Measurements from ENCODE around the gene FGFR3.

The FGFR3 gene

DNA sequence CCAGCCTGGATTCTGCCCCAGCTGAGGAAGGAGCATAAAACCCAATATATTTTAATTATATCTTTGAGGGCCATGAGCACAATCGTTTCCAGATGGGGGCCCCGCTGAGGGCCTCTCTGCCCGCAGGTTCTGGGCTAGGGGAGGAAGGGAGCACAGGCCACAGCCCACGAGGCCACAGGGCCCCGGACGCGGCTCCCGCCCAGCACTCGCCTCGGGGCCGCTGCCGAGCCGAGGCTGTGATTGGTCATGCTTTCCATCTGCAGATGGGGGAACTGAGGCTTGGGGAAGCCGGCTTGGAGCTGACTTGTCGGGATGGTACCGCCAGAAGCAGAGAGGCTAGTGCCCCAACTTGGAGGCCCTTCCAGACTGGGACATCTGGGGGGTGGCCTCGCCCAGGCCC lies 37.8 kb upstream of the FGFR3 start:
- DNase-seq (ENCODE audit: low read depth): no peak
- TF ChIP-seq, protein P1, sequence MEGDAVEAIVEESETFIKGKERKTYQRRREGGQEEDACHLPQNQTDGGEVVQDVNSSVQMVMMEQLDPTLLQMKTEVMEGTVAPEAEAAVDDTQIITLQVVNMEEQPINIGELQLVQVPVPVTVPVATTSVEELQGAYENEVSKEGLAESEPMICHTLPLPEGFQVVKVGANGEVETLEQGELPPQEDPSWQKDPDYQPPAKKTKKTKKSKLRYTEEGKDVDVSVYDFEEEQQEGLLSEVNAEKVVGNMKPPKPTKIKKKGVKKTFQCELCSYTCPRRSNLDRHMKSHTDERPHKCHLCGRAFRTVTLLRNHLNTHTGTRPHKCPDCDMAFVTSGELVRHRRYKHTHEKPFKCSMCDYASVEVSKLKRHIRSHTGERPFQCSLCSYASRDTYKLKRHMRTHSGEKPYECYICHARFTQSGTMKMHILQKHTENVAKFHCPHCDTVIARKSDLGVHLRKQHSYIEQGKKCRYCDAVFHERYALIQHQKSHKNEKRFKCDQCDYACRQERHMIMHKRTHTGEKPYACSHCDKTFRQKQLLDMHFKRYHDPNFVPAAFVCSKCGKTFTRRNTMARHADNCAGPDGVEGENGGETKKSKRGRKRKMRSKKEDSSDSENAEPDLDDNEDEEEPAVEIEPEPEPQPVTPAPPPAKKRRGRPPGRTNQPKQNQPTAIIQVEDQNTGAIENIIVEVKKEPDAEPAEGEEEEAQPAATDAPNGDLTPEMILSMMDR (conservative IDR thresholded peaks at IDR 0.05; ENCODE audit: low read depth, low read length): no peak
- no peak overlapping the region for H3K4me3 ChIP-seq (ENCODE audit: low read length)

DNA sequence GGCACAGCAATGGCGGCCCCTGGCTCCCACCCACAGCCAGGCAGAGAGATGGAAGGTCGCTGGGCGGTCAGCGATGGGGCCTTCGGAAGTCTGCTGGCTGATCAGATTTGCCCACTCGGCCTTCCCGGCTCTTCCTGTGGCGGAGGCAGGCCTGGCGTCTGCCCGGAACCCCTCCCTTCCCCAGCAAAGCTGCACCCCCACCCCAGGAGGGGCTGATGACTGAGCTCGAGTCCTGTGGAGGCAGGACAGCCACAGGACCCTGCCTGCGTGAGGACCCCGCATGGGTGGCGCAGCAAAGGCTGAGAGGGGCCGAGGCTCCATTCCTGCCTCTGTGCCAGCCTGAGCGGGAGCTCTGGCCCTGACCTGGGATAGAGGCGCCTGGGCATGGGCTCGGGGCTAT lies 37.0 kb upstream of the FGFR3 start:
- DNase-seq (ENCODE audit: low read depth): no peak
- no peak overlapping the region for H3K4me3 ChIP-seq (ENCODE audit: low read length)
- TF ChIP-seq, protein P1 (conservative IDR thresholded peaks at IDR 0.05; ENCODE audit: low read depth, low read length): no peak

DNA sequence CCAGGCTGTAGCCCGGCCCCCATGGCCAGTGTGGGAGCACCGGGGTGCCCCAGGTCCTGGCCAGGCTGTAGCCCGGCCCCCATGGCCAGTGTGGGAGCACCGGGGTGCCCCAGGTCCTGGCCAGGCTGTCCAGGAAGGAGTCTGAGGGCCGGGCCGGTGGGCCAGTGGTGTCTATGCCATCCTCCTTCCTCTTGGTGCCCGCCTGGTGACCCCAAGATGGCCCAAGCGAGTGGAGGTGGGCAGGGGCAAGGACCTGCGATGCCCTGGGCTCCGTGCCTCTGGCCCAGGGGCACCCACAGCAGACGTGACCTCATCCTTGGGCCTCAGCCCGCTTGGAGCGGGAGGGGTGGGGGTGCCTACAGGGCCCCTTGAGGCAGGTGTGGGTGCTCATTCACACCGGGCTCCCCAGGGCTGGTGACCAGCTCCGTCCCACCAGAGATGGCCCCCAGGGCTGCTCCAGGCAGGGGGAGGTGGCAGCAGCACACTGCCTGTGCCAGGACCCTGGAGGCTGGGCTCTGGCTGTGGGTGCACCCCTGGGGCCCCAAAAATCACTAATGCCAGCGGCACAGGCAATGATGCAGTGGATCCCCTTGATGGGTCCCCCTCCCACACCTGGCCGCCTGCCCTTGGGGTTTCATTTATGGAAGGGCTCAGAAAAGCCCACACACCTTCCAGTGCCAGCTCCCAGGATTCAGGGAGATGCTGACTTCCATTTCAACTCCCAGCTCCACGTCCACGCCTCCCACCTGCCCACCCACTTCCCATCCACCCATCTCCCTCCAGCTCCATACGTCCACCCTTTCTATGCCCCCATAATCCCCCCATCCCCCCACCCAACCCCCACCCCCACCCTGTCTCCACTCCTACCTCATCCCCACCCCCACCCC lies 36.0 kb upstream of the FGFR3 start:
- DNase-seq (ENCODE audit: low read depth): no peak
- TF ChIP-seq, protein P1 (conservative IDR thresholded peaks at IDR 0.05; ENCODE audit: low read depth, low read length): no peak
- no peak overlapping the region for H3K4me3 ChIP-seq (ENCODE audit: low read length)

DNA sequence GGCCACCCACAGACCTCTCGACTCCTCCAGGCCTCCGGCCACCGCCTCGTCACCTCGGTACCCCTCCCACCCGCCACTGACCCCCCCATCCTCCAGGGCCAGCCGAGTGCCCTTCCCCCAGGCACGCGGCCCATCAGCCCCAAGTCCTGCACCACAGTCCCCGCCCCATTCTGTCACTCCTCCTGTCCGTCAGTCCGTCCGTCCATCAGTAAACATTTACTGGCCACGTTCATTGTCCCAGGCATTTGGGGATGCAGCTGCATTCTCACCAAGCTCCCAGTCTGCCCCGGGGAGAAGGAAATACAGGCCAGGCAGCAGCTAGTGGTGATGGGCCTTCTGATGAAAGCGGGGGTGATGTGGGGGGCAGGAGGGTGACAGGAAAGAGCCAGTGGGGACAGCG lies 35.3 kb upstream of the FGFR3 start:
- TF ChIP-seq, protein P1 (conservative IDR thresholded peaks at IDR 0.05; ENCODE audit: low read depth, low read length): no peak
- H3K4me3 ChIP-seq (ENCODE audit: low read length): no peak overlapping the region
- no peak for DNase-seq (ENCODE audit: low read depth)

DNA sequence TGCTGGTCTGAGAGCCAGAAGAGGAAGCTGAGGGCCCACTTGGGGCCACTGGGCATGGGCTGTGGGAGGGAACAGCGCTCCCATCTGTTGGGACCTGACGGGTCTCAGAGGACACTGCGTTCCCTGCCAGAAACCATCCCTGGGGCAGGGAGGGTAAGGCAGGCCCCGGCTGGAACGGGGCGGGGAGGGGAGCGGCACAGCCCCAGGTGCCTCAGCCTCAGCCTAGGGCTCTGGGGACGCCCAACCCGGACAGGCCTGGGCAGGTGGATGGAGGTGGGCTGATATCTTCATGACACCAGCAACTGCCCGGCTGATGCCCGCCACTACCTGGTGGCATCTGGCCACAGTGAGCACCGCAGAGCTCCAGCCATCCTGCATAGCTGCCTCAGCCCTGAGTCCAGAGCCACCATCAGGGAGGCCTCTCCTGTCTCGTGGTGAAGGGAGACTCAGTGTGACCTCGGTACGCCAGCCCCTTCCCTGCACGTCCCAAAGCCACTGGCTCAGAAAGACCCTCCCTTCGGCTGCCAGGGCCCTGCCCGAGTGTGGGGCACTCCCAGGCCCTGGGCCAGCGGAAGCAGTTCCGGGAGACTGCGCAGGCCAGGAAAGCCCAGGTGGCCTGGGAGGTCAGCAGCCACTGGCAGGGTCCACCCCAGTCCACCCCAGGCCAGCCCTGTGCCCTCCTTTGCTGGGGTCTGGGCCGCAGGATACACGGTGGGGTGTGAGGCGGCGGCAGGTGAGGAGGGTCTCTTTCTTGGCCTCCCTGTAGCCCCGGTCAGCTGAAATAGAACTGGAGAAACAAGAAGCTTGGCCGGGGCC lies 34.6 kb upstream of the FGFR3 start:
- TF ChIP-seq, protein P1 (conservative IDR thresholded peaks at IDR 0.05; ENCODE audit: low read depth, low read length): no peak
- DNase-seq (ENCODE audit: low read depth): no peak
- no peak overlapping the region for H3K4me3 ChIP-seq (ENCODE audit: low read length)

DNA sequence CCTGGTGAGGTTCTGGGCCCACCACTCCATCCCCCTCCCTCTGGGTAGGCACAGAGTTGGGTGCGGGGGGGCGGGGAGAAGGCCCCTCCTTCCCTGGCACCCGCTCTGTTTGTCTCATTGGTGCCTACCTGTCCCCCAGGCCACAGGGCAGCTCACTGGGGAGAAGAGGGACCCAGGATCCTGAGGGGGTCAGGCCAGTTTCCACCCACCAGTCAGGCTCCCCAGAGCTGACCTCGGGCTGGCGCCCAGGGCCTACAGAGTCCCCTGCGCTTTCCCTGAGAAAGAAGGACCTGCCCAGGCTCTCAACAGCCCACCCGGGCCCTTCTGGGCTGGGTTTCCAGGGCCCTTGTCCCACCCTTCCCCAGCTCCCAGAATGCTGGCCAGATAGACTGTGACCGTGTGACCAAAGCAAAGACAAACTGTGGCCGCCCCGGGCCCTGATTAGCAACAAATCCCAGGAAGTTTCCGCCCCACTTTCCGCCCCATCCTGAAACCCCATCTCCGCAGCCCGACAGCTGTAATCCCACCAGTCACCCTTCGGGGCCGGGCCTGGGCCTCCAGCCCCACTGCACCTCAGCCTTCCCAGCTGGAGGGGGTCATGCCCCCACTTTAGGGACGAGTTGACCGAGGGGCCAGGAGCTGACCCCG lies 33.8 kb upstream of the FGFR3 start:
- TF ChIP-seq, protein P1 (conservative IDR thresholded peaks at IDR 0.05; ENCODE audit: low read depth, low read length): no peak
- DNase-seq (ENCODE audit: low read depth): no peak
- H3K4me3 ChIP-seq (ENCODE audit: low read length): no peak overlapping the region

All from retinal pigment epithelial cell (primary cell).